ENCODE data around the gene CIAO3.
A peak's percentile ranks its signal among the peaks of the same experiment; 100 is the strongest.
"Not testable (repeated sequence)": the region's sequence is repeated elsewhere in the genome, so short reads cannot be mapped to it uniquely, and the experiment has no call there.

CIAO3 gene

GRCh38 chr16:721765-722540 lies 18.8 kb downstream of the CIAO3 start:
- DNase-seq: no peak

GRCh38 chr16:720990-721764 lies 19.6 kb downstream of the CIAO3 start, which contains the start of gene ANTKMT:
Gene ANTKMT, plus strand, starts transcription at chr16:721146. Its CDS starts 129 bp downstream, at chr16:721275.
- no peak for DNase-seq

- DNase-seq: peak; percentile 92
Observed at GRCh38 chr16:720447-720989, 20.3 kb downstream of the CIAO3 start.

GRCh38 chr16:719815-720446 lies 20.9 kb downstream of the CIAO3 start:
- no peak for DNase-seq

GRCh38 chr16:718922-719321 lies 21.9 kb downstream of the CIAO3 start:
- DNase-seq: no peak

GRCh38 chr16:718389-718788 lies 22.4 kb downstream of the CIAO3 start:
- DNase-seq: no peak

- no peak for DNase-seq
Observed at GRCh38 chr16:717450-718245, 23.1 kb downstream of the CIAO3 start.

- no peak for DNase-seq
Observed at GRCh38 chr16:716768-717325, 23.9 kb downstream of the CIAO3 start.

GRCh38 chr16:716200-716568 lies 24.6 kb downstream of the CIAO3 start:
- DNase-seq: peak; percentile 89

- no peak for DNase-seq
Observed at GRCh38 chr16:715477-716199, 25.2 kb downstream of the CIAO3 start.

- peak; percentile 86 for DNase-seq
Observed at GRCh38 chr16:714558-715476, 26.0 kb downstream of the CIAO3 start, which contains the start of gene METRN. Gene METRN, plus strand, starts transcription at chr16:715118. Its CDS starts 172 bp downstream, at chr16:715290.

GRCh38 chr16:714079-714478 lies 26.7 kb downstream of the CIAO3 start:
- DNase-seq: no peak

GRCh38 chr16:712740-713250 lies 28.0 kb downstream of the CIAO3 start:
- DNase-seq: not testable (repeated sequence)

GRCh38 chr16:711548-712320 lies 29.1 kb downstream of the CIAO3 start:
- DNase-seq: peak; percentile 89

- DNase-seq: no peak
Observed at GRCh38 chr16:711084-711483, 29.7 kb downstream of the CIAO3 start.

GRCh38 chr16:710500-711075 lies 30.2 kb downstream of the CIAO3 start:
- DNase-seq: no peak

- peak; percentile 96 for DNase-seq
Observed at GRCh38 chr16:709566-710499, 31.0 kb downstream of the CIAO3 start.

- no peak for DNase-seq
Observed at GRCh38 chr16:708959-709358, 31.8 kb downstream of the CIAO3 start.
